Neural progenitor cell (in vitro differentiated cells): ENCODE data around the gene TBC1D1.

Experiments used
- EZH2 ChIP-seq: fragments of 200-600 bp; sonication (generic); IDR thresholded peaks from 2 replicates; pipeline ENCODE4 v1.6.1; 2017; ENCODE audit warnings: antibody characterized with exemption, mild to moderate bottlenecking, moderate library complexity
- TF ChIP-seq, protein P1 (sequence below): fragments of 200-600 bp; sonication (generic); IDR thresholded peaks from 2 replicates; pipeline ENCODE4 v1.5.1; 2017; ENCODE audit warnings: antibody characterized with exemption, mild to moderate bottlenecking

- TF ChIP-seq, protein P1, sequence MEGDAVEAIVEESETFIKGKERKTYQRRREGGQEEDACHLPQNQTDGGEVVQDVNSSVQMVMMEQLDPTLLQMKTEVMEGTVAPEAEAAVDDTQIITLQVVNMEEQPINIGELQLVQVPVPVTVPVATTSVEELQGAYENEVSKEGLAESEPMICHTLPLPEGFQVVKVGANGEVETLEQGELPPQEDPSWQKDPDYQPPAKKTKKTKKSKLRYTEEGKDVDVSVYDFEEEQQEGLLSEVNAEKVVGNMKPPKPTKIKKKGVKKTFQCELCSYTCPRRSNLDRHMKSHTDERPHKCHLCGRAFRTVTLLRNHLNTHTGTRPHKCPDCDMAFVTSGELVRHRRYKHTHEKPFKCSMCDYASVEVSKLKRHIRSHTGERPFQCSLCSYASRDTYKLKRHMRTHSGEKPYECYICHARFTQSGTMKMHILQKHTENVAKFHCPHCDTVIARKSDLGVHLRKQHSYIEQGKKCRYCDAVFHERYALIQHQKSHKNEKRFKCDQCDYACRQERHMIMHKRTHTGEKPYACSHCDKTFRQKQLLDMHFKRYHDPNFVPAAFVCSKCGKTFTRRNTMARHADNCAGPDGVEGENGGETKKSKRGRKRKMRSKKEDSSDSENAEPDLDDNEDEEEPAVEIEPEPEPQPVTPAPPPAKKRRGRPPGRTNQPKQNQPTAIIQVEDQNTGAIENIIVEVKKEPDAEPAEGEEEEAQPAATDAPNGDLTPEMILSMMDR = peak; percentile 73
- TF ChIP-seq EZH2 = no peak
Observed at GRCh38 chr4:38069271-38069760, 178.4 kb downstream of the TBC1D1 start.
